Fibroblast of skin of right quadriceps (primary cell): Measurements from ENCODE around the gene PHGDH.
A peak's percentile ranks its signal among the peaks of the same experiment; 100 is the strongest.

Experiments used
- DNase-seq: peaks from one replicate; pipeline ENCODE4 v3.0.0-alpha.2; 2013

Gene PHGDH

GRCh38 chr1:119732465-119733168 lies 20.9 kb downstream of the PHGDH start:
- no peak for DNase-seq

GRCh38 chr1:119733754-119734153 lies 22.0 kb downstream of the PHGDH start:
- DNase-seq, result no peak

GRCh38 chr1:119735217-119735616 lies 23.5 kb downstream of the PHGDH start:
- no peak for DNase-seq

- DNase-seq, result no peak
These were observed 24.9 kb downstream of the PHGDH start for GRCh38 chr1:119736649-119737039.

- DNase-seq, result no peak
These were observed 25.4 kb downstream of the PHGDH start for GRCh38 chr1:119737040-119737682.

GRCh38 chr1:119738100-119738720 lies 26.5 kb downstream of the PHGDH start:
- DNase-seq, result no peak

- DNase-seq, result no peak
These were observed 27.4 kb downstream of the PHGDH start for GRCh38 chr1:119739150-119739549.

GRCh38 chr1:119740261-119740660 lies 28.5 kb downstream of the PHGDH start:
- DNase-seq, result no peak

- DNase-seq, result no peak
These were observed 29.4 kb downstream of the PHGDH start for GRCh38 chr1:119740896-119741780.

- peak; percentile 11 for DNase-seq
These were observed 30.5 kb downstream of the PHGDH start for GRCh38 chr1:119742202-119742601.

GRCh38 chr1:119742677-119743076 lies 30.9 kb downstream of the PHGDH start:
- no peak for DNase-seq

- no peak for DNase-seq
These were observed 31.6 kb downstream of the PHGDH start for GRCh38 chr1:119743308-119743707.

GRCh38 chr1:119743776-119744597 lies 32.3 kb downstream of the PHGDH start:
- DNase-seq, result peak; percentile 73

GRCh38 chr1:119744598-119744942 lies 32.8 kb downstream of the PHGDH start:
- no peak for DNase-seq

GRCh38 chr1:119745034-119745433 lies 33.3 kb downstream of the PHGDH start:
- no peak for DNase-seq

- no peak for DNase-seq
These were observed 35.7 kb downstream of the PHGDH start for GRCh38 chr1:119747451-119747850.

GRCh38 chr1:119748040-119748439 lies 36.3 kb downstream of the PHGDH start:
- no peak for DNase-seq

- no peak for DNase-seq
These were observed 40.9 kb downstream of the PHGDH start for GRCh38 chr1:119752592-119752991.

- no peak for DNase-seq
These were observed 46.9 kb downstream of the PHGDH start for GRCh38 chr1:119758584-119758983.

- no peak for DNase-seq
These were observed 50.7 kb downstream of the PHGDH start for GRCh38 chr1:119762409-119762808.

- DNase-seq, result no peak
These were observed 51.2 kb downstream of the PHGDH start for GRCh38 chr1:119762953-119763352.

GRCh38 chr1:119764220-119764619 lies 52.5 kb downstream of the PHGDH start:
- DNase-seq, result no peak
